ENCODE results near the gene C2CD4D. TPM values are rescaled to one million over a fixed set of nuclear protein-coding genes. Genes with fewer than 3 reads are reported as not detected.
A peak's percentile ranks its signal among the peaks of the same experiment; 100 is the strongest.

The C2CD4D gene
- total and polyA plus RNA-seq, 2 of the 13 experiments (the other 11 are each of a cell fraction or from before 2014, with no cell fraction given) = not detected

DNA sequence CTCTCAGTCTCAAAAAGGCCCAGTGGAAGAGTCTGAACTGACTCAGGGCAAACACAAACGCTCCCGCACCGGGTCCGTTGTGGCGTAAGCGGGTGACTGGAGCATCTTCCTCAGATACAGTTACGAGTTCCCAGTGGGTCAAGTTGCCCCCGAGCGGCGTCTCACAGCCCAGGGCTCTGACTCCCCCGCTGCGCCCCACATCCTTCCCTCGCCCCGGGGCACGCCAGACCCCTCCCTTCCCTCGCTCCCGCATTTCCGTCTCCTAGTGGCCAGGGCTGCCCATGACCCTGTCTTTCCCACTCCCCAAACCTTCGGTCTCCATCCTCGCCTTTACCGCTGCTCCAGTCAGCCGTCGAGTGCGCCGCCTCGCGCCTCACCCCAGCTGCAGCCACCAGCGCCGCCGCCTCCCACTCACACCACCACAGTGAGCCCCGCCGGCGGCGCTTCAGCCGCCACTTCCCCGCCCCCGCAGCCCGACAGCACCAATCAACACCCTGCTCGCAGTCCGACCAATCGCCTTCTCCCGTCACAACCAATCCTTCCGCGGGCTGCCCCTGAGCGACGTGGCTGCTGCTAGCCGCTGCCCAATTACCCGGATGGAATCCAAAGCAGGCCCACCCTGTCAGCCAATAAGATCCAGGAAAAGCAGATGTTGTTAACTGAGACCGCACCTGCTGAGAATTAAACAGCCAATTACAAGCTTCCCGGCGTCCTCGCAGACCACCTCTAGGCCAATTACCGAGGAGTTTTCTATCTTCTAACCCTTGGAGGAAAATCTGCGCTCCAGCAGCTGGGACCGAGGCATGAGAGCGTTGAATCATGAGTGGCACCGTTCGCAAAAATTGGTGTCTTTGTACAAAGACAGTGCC, 49.3 kb downstream of the C2CD4D start, which contains the start of gene TDRKH (continued):
- 0 out of 2 replicates have a peak, but pooled peaks have one; percentile 47 for TF ChIP-seq ZSCAN22 (CRISPR knock-in tag; IDR thresholded peaks at IDR 0.05)
- TF ChIP-seq SP4 (CRISPR knock-in tag; IDR thresholded peaks at IDR 0.05) = peak; percentile 80
- 0 out of 2 replicates have a peak, but pooled peaks have one; percentile 59 for TF ChIP-seq ZNF564 (CRISPR knock-in tag; IDR thresholded peaks at IDR 0.05)
- TF ChIP-seq, protein P1, sequence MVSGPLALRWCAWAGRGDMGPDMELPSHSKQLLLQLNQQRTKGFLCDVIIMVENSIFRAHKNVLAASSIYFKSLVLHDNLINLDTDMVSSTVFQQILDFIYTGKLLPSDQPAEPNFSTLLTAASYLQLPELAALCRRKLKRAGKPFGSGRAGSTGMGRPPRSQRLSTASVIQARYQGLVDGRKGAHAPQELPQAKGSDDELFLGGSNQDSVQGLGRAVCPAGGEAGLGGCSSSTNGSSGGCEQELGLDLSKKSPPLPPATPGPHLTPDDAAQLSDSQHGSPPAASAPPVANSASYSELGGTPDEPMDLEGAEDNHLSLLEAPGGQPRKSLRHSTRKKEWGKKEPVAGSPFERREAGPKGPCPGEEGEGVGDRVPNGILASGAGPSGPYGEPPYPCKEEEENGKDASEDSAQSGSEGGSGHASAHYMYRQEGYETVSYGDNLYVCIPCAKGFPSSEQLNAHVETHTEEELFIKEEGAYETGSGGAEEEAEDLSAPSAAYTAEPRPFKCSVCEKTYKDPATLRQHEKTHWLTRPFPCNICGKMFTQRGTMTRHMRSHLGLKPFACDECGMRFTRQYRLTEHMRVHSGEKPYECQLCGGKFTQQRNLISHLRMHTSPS (CRISPR knock-in tag; IDR thresholded peaks at IDR 0.05; ENCODE audit: low read depth) = no peak
- TF ChIP-seq, protein P2, sequence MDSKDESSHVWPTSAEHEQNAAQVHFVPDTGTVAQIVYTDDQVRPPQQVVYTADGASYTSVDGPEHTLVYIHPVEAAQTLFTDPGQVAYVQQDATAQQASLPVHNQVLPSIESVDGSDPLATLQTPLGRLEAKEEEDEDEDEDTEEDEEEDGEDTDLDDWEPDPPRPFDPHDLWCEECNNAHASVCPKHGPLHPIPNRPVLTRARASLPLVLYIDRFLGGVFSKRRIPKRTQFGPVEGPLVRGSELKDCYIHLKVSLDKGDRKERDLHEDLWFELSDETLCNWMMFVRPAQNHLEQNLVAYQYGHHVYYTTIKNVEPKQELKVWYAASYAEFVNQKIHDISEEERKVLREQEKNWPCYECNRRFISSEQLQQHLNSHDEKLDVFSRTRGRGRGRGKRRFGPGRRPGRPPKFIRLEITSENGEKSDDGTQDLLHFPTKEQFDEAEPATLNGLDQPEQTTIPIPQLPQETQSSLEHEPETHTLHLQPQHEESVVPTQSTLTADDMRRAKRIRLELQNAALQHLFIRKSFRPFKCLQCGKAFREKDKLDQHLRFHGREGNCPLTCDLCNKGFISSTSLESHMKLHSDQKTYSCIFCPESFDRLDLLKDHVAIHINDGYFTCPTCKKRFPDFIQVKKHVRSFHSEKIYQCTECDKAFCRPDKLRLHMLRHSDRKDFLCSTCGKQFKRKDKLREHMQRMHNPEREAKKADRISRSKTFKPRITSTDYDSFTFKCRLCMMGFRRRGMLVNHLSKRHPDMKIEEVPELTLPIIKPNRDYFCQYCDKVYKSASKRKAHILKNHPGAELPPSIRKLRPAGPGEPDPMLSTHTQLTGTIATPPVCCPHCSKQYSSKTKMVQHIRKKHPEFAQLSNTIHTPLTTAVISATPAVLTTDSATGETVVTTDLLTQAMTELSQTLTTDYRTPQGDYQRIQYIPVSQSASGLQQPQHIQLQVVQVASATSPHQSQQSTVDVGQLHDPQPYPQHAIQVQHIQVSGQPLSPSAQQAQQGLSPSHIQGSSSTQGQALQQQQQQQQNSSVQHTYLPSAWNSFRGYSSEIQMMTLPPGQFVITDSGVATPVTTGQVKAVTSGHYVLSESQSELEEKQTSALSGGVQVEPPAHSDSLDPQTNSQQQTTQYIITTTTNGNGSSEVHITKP (CRISPR knock-in tag; IDR thresholded peaks at IDR 0.05; ENCODE audit: low read depth) = 0 out of 2 replicates have a peak, but pooled peaks have one; percentile 5
- no peak for TF ChIP-seq GZF1 (CRISPR knock-in tag; IDR thresholded peaks at IDR 0.05)
- peak; percentile 95 for TF ChIP-seq ZNF605 (CRISPR knock-in tag; IDR thresholded peaks at IDR 0.05)
- TF ChIP-seq, protein P3, sequence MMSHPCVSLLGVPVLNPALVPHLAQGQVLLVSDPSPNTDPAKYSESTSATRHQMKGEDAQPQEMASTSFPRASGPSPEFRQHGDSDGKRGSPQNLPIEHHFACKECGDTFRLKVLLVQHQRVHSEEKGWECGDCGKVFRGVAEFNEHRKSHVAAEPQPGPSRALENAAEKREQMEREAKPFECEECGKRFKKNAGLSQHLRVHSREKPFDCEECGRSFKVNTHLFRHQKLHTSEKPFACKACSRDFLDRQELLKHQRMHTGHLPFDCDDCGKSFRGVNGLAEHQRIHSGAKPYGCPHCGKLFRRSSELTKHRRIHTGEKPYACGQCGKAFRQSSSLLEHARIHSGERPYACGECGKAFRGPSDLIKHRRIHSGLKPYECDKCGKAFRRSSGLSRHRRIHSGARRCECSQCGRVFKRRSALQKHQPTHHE (CRISPR knock-in tag; IDR thresholded peaks at IDR 0.05; ENCODE audit: borderline replicate concordance) = no peak
- TF ChIP-seq ZNF230 (CRISPR knock-in tag; IDR thresholded peaks at IDR 0.05) = peak; percentile 61; the same call in 1 of the 2 replicates
- 0 out of 4 replicates have a peak, but pooled peaks of 1 of the 2 experiments have one; percentile 1 for TF ChIP-seq EP300 (IDR thresholded peaks at IDR 0.05; ENCODE audit: low read depth in 2 of 2, low read length in 2 of 2)
- TF ChIP-seq EP300 (CRISPR knock-in tag; IDR thresholded peaks at IDR 0.05; ENCODE audit: borderline replicate concordance) = peak; percentile 32; the same call in 1 of the 2 replicates
- TF ChIP-seq PHF8 (CRISPR knock-in tag; IDR thresholded peaks at IDR 0.05) = peak; percentile 71
- TF ChIP-seq ATF7 (IDR thresholded peaks at IDR 0.05) = no peak
- TF ChIP-seq ATF7 (CRISPR knock-in tag; IDR thresholded peaks at IDR 0.05) = peak; percentile 61; the same call in 1 of the 2 replicates
- TF ChIP-seq KDM3A (CRISPR knock-in tag; IDR thresholded peaks at IDR 0.05; ENCODE audit: low read depth) = no peak
- TF ChIP-seq ZNF562 (CRISPR knock-in tag; IDR thresholded peaks at IDR 0.05; ENCODE audit: borderline replicate concordance) = peak; percentile 66; the same call in 1 of the 2 replicates
- TF ChIP-seq, protein P4, sequence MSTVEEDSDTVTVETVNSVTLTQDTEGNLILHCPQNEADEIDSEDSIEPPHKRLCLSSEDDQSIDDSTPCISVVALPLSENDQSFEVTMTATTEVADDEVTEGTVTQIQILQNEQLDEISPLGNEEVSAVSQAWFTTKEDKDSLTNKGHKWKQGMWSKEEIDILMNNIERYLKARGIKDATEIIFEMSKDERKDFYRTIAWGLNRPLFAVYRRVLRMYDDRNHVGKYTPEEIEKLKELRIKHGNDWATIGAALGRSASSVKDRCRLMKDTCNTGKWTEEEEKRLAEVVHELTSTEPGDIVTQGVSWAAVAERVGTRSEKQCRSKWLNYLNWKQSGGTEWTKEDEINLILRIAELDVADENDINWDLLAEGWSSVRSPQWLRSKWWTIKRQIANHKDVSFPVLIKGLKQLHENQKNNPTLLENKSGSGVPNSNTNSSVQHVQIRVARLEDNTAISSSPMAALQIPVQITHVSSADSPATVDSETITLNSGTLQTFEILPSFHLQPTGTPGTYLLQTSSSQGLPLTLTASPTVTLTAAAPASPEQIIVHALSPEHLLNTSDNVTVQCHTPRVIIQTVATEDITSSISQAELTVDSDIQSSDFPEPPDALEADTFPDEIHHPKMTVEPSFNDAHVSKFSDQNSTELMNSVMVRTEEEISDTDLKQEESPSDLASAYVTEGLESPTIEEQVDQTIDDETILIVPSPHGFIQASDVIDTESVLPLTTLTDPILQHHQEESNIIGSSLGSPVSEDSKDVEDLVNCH (CRISPR knock-in tag; IDR thresholded peaks at IDR 0.05) = no peak
- TF ChIP-seq RARG (CRISPR knock-in tag; IDR thresholded peaks at IDR 0.05; ENCODE audit: low read depth) = no peak
- no peak for TF ChIP-seq ZNF33A (CRISPR knock-in tag; IDR thresholded peaks at IDR 0.05; ENCODE audit: borderline replicate concordance)

Measured in HepG2 (cell line).